CD14-positive monocyte (primary cell): ENCODE measurements around the gene PLCL2. TPM values are rescaled to one million over a fixed set of nuclear protein-coding genes. Genes with fewer than 3 reads are reported as not detected.

ENCODE experiments used
- DNase-seq, 3 donors: peaks; one replicate each; pipeline ENCODE4 v3.0.0-alpha.2; 2011 to 2022
- H2AFZ ChIP-seq: 2 replicates; pipeline ENCODE4 v1.6.0; 2012; ENCODE audit warnings: mild to moderate bottlenecking, low read depth, low read length, inconsistent platforms; ENCODE audit not compliant: insufficient read depth, poor library complexity, severe bottlenecking
- H3K27ac ChIP-seq, 2 donors: 1 replicate in 1 of 2; 2 replicates in 1 of 2; pipeline ENCODE4 v1.5.1; 2012 to 2013; ENCODE audit warnings: low read length in 2 of 2, control low read depth in 1 of 2, inconsistent platforms in 1 of 2, low read depth in 1 of 2, mild to moderate bottlenecking in 1 of 2
- H3K27me3 ChIP-seq, 2 donors: one replicate each; pipeline versions ENCODE4 v1.6.0 to v1.6.1; 2011 to 2013; ENCODE audit warnings: low read length in 2 of 2; ENCODE audit not compliant: control insufficient read depth in 2 of 2, insufficient read depth in 2 of 2
- H3K36me3 ChIP-seq, 2 donors: replicated peaks in 1 of 2; 1 replicate in 1 of 2; 2 replicates in 1 of 2; pipeline versions ENCODE4 v1.5.1 to v1.6.1; 2012 to 2013; ENCODE audit warnings: low read length in 2 of 2, control low read depth in 1 of 2, inconsistent platforms in 1 of 2, mild to moderate bottlenecking in 1 of 2; ENCODE audit not compliant: insufficient read depth in 2 of 2, control insufficient read depth in 1 of 2
- H3K4me1 ChIP-seq, 2 donors: 1 replicate in 1 of 2; 2 replicates in 1 of 2; pipeline versions ENCODE4 v1.5.1 to v1.6.1; 2012 to 2013; ENCODE audit warnings: low read length in 2 of 2, control low read depth in 1 of 2, inconsistent platforms in 1 of 2, mild to moderate bottlenecking in 1 of 2, moderate library complexity in 1 of 2; ENCODE audit not compliant: insufficient read depth in 2 of 2, control insufficient read depth in 1 of 2
- H3K4me2 ChIP-seq: replicated peaks from 2 replicates; pipeline ENCODE3; 2012; ENCODE audit warnings: low read length, moderate library complexity, mild to moderate bottlenecking; ENCODE audit not compliant: poor library complexity, severe bottlenecking; ENCODE audit errors: extremely low read depth
- H3K4me3 ChIP-seq, 3 experiments: fragments of 200-600 bp in 1 of 3; sonication (generic) in 1 of 3; replicated peaks in 1 of 3; 1 replicate in 2 of 3; 2 replicates in 1 of 3; pipeline ENCODE4 v1.5.1; 2011 to 2013; ENCODE audit warnings: low read length in 3 of 3, mild to moderate bottlenecking in 3 of 3, control low read depth in 2 of 3, low read depth in 2 of 3, inconsistent platforms in 1 of 3, moderate library complexity in 1 of 3
- H3K79me2 ChIP-seq: 2 replicates; pipeline ENCODE4 v1.6.0; 2012; ENCODE audit warnings: mild to moderate bottlenecking, control low read depth, inconsistent platforms, low read length, moderate library complexity; ENCODE audit not compliant: insufficient read depth
- H3K9ac ChIP-seq: 2 replicates; pipeline ENCODE4 v1.6.0; 2017; ENCODE audit warnings: low read length, mild to moderate bottlenecking; ENCODE audit not compliant: insufficient read depth, poor library complexity, severe bottlenecking
- H3K9me3 ChIP-seq, 2 donors: replicated peaks in 1 of 2; 1 replicate in 1 of 2; 2 replicates in 1 of 2; pipeline versions ENCODE4 v1.5.1 to v1.6.1; 2012 to 2013; ENCODE audit warnings: low read length in 2 of 2, control low read depth in 1 of 2; ENCODE audit not compliant: control insufficient read depth in 1 of 2, insufficient read depth in 1 of 2
- H4K20me1 ChIP-seq: 2 replicates; pipeline ENCODE4 v1.6.0; 2012; ENCODE audit warnings: mild to moderate bottlenecking, low read length, control low read depth, moderate library complexity; ENCODE audit not compliant: insufficient read depth
- H3K27ac Mint-ChIP-seq, 7 donors: one replicate each; pipeline ENCODE4 v1.8.0; 2020; ENCODE audit warnings: mild to moderate bottlenecking in 7 of 7, mixed read lengths in 7 of 7, moderate library complexity in 6 of 7, inconsistent platforms in 2 of 7
- H3K27me3 Mint-ChIP-seq, 3 donors: one replicate each; pipeline ENCODE4 v1.8.0; 2021 to 2022; ENCODE audit warnings: low read depth in 3 of 3, mild to moderate bottlenecking in 3 of 3, mixed read lengths in 3 of 3, moderate library complexity in 3 of 3, inconsistent platforms in 1 of 3
- H3K36me3 Mint-ChIP-seq, 2 donors: one replicate each; pipeline ENCODE4 v1.8.0; 2020; ENCODE audit warnings: mixed read lengths in 2 of 2, inconsistent platforms in 1 of 2, mild to moderate bottlenecking in 1 of 2
- H3K4me1 Mint-ChIP-seq: one replicate; pipeline ENCODE4 v1.8.0; 2020; ENCODE audit warnings: mild to moderate bottlenecking, mixed read lengths
- H3K4me3 Mint-ChIP-seq, 2 donors: one replicate each; pipeline ENCODE4 v1.8.0; 2020; ENCODE audit warnings: mild to moderate bottlenecking in 2 of 2, mixed read lengths in 2 of 2, moderate library complexity in 1 of 2
- H3K9me3 Mint-ChIP-seq, 7 donors: one replicate each; pipeline ENCODE4 v1.8.0; 2020 to 2022; ENCODE audit warnings: mixed read lengths in 7 of 7, mild to moderate bottlenecking in 6 of 7, moderate library complexity in 6 of 7, inconsistent platforms in 2 of 7
- CTCF ChIP-seq: fragments of 200-600 bp; IDR thresholded peaks from one replicate; pipeline ENCODE4 v1.8.0; 2022; ENCODE audit warnings: antibody characterized with exemption, mild to moderate bottlenecking
- WGBS: methylation state at CpG from one replicate; pipeline ENCODE4 v1.1.5; 2013; ENCODE audit warnings: missing lambda C conversion rate; ENCODE audit not compliant: insufficient coverage; 5-methylcytosine and 5-hydroxymethylcytosine counted together
- intact Hi-C, 2 donors: fragments of 100-400 bp; cut with micrococcal nuclease; formaldehyde crosslinking; loops; one replicate each; pipeline versions ENCODE4 v1.15.0 to v1.15.1; 2023
- polyA plus RNA-seq, 3 donors: library from polyadenylated mRNA; depleted of rRNA in 1 of 3; unstranded in 2 of 3; stranded (reverse) in 1 of 3; fragments of 300-500 nt in 2 of 3; fragments of >200 nt in 1 of 3; fragmentation: Illumina TruSeq in 2 of 3; gene quantifications; 1 replicate in 2 of 3; 2 replicates in 1 of 3; pipeline ENCODE4 v1.2.3, GENCODE V29; 2012 to 2021

PLCL2 gene
- polyA plus RNA-seq, 3 donors: 18.8 to 32.5 (median 26.8) TPM

DNA sequence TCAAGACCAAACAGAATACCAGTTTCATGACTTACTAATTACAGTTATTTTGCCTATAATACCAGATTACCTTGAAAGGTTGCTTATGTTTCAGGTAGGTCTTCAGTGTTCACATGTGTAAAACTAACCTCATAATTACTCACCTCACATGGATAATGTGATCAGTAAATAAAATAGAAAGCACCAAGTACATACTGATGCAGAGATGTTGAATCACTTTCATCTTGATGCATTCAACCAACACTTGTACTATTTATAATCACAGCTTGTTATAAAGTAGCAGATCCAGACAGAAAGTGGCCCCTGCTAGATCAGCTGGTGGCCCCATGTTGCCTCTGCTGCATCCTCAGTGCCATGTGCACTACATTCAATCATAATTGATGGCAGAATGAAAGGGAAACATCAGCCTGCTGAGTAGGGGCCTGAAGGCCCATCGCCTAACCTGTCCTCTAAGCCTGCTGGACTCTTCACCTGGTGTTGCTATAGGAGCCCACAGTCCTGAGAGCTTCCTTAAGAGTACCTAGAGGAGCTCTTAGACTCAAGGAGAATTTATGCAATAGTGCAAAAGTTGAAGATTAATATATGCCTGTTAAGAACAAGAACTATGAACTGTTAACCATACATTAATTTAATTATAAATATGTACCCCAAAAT, 154.3 kb downstream of the PLCL2 start:
- Mint-ChIP-seq H3K27me3 (no peaks in the 10 kb centered on the region), H3K9me3 (no peaks in the 10 kb centered on the region), H3K4me3 (no peak overlapping the region), H3K27ac (peak overlapping the region in 2 of 7 donors; percentile 18 to 63), H3K4me1 (peaks cover 25% of the 10 kb centered on the region), H3K36me3 (peaks cover 22 to 45% of the 10 kb centered on the region in 2 donors)
- Histone ChIP-seq H3K36me3 (peaks cover 10 to 50% of the 10 kb centered on the region in 2 donors), H2AFZ (no peak overlapping the region), H3K4me1 (peaks cover 12 to 15% of the 10 kb centered on the region in 2 donors), H3K27me3 (no peaks in the 10 kb centered on the region), H3K4me3 (no peak overlapping the region), H3K9me3 (no peaks in the 10 kb centered on the region), H3K9ac (no peak overlapping the region), H3K4me2 (no peak overlapping the region), H4K20me1 (peaks cover 90% of the 10 kb centered on the region), H3K27ac (peak overlapping the region in 1 of 2 donors; percentile 34), H3K79me2 (peaks cover 29% of the 10 kb centered on the region)
- 100% methylated on average over 1 of the region's 1 CpG for WGBS
- no peak for TF ChIP-seq CTCF
- DNase-seq: no peak
- intact Hi-C loops: no loop called here

DNA sequence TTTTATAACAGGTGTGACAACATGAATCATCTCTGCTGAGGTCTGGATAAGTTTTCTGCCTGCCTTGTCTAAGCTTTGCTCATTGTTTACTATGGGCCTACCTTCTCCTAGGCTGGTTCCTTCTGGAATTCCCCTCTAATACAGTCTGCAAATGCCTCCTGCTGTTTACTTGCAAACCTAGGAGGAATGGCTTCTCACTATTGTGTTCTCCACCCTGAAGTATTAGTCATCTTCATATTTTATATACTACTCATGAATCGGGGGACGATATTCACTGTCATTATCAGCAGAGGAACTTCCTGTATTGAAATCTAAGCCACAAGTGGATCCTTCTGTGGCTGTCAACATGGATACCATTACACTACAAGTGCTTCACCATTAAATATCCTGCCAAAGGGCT, 154.8 kb downstream of the PLCL2 start:
- Mint-ChIP-seq H3K36me3 (peaks cover 25 to 46% of the 10 kb centered on the region in 2 donors), H3K27me3 (no peaks in the 10 kb centered on the region), H3K4me1 (peaks cover 22% of the 10 kb centered on the region), H3K27ac (peak overlapping the region in 1 of 7 donors; percentile 66), H3K9me3 (no peaks in the 10 kb centered on the region), H3K4me3 (no peak overlapping the region)
- intact Hi-C loops: no loop called here
- H3K4me2 ChIP-seq: no peak overlapping the region
- peaks cover 24% of the 10 kb centered on the region for H3K79me2 ChIP-seq
- H3K4me3 ChIP-seq: no peak overlapping the region
- H3K27me3 ChIP-seq: no peaks in the 10 kb centered on the region
- H4K20me1 ChIP-seq: peaks cover 90% of the 10 kb centered on the region
- no peak overlapping the region for H2AFZ ChIP-seq
- 21% methylated on average over 2 of the region's 2 CpGs for WGBS
- no peaks in the 10 kb centered on the region for H3K9me3 ChIP-seq
- no peak for TF ChIP-seq CTCF
- peaks cover 9 to 10% of the 10 kb centered on the region in 2 donors for H3K4me1 ChIP-seq
- H3K9ac ChIP-seq: no peak overlapping the region
- H3K27ac ChIP-seq: peak overlapping the region in 1 of 2 donors; percentile 34
- H3K36me3 ChIP-seq: peaks cover 14 to 56% of the 10 kb centered on the region in 2 donors
- DNase-seq: peak in 1 of 3 donors; percentile 53
